Skin epidermis (tissue), 12 donors: ENCODE measurements around the gene PTPRB.

ENCODE experiments used
- H3K27ac ChIP-seq, 21 experiments: fragments of 200-600 bp; sonication (generic) in 11 of 21; one replicate each; pipeline ENCODE4 v1.5.0; 2020; ENCODE audit warnings: mild to moderate bottlenecking in 3 of 21, inconsistent platforms in 2 of 21, moderate library complexity in 2 of 21
- H3K4me3 ChIP-seq, 7 experiments: fragments of 200-600 bp; sonication (generic) in 2 of 7; one replicate each; pipeline ENCODE4 v1.5.0; 2020; ENCODE audit warnings: inconsistent platforms in 2 of 7, mild to moderate bottlenecking in 2 of 7, moderate library complexity in 1 of 7

Gene PTPRB

GRCh38 chr12:70637303-70638085 is at the start of gene PTPRB:
Gene PTPRB, minus strand, starts transcription at chr12:70637429. Its CDS starts 34 bp downstream, at chr12:70637395.
- peak within 1 kb of the TSS in 11 of 21 experiments; percentile 4 to 77 (median 44) for H3K27ac ChIP-seq
- H3K4me3 ChIP-seq, result peak within 1 kb of the TSS in 4 of 7 experiments; percentile 3 to 17 (median 9)

- no peak overlapping the region for H3K27ac ChIP-seq
- no peak overlapping the region for H3K4me3 ChIP-seq
These were observed 49.7 kb upstream of the PTPRB start for GRCh38 chr12:70686907-70687306.

- H3K4me3 ChIP-seq, result no peak overlapping the region
- H3K27ac ChIP-seq, result no peak overlapping the region
These were observed 49.1 kb upstream of the PTPRB start for GRCh38 chr12:70686299-70686698.

DNA sequence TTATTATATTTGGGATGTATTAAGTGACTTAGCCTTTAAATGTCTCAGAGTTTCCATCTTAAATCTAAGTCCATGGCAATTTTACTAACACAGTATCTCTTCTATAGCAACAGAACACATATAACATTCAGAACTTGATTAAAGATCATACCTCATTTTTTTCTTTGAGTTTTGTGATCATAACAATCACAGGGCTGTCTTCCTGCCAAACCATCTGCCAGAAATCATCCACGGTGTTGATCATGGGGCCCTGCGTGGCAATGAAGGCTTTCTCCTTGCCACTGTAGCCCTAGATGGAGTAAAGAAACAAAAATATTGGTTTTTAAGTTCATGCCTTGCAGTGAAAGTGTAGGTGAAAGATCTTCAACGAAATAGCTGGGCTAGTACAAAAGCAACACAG is 46.7 kb upstream of the PTPRB start:
- no peak overlapping the region for H3K4me3 ChIP-seq
- H3K27ac ChIP-seq, result no peak overlapping the region

- Histone ChIP-seq H3K27ac (no peak overlapping the region), H3K4me3 (no peak overlapping the region)
These were observed 34.5 kb upstream of the PTPRB start for GRCh38 chr12:70671698-70672097.

GRCh38 chr12:70670948-70671347 is 33.7 kb upstream of the PTPRB start:
- no peak overlapping the region for H3K4me3 ChIP-seq
- H3K27ac ChIP-seq, result no peak overlapping the region

DNA sequence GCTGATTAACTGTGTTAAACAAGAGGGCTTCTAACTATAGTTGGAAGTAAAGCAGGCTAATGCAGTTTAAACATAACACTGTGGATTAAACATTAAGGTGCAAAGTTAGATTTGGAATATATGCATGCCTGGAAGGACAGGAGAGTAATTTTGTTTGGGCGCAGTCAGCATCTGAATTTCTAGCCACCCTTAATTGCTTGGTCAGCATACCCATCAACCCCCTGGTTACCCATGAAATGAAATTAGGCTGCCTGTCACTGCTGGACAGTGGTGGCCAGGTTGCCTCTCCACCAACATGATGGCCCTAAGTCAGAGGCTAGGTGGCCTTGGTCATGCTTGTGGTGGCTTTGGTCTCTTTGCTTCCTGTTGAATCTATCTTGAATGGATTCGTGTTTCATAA is 30.0 kb upstream of the PTPRB start:
- Histone ChIP-seq H3K27ac (no peak overlapping the region), H3K4me3 (no peak overlapping the region)

- H3K4me3 ChIP-seq, result no peak overlapping the region
These were observed 29.1 kb upstream of the PTPRB start for GRCh38 chr12:70666364-70666763.

DNA sequence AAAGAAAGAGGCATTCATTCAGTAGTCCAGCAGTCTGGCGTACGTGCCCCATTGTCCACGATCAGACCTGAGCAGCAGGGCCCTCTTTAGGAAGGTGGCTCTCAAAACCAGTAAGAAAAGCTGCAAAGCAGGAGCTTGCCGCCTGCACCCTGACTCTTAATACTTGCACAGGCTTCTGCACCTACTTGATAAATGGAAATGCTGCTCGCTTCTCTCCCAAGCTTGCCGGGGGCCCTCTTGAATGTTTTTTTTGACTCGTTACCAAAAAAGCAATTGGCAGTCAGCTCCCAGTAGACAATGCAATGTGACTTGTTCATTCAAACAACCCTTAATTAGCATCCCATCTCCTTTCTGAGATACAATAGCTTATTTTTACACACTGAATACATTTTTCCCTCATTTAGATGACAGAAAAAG is 27.2 kb upstream of the PTPRB start:
- H3K4me3 ChIP-seq, result no peak overlapping the region
- H3K27ac ChIP-seq, result peak overlapping the region in 2 of 21 experiments; percentile 14 to 32

More at GRCh38 chr12:70666364-70666763, 29.1 kb upstream of the PTPRB start:
- no peak overlapping the region for H3K27ac ChIP-seq

DNA sequence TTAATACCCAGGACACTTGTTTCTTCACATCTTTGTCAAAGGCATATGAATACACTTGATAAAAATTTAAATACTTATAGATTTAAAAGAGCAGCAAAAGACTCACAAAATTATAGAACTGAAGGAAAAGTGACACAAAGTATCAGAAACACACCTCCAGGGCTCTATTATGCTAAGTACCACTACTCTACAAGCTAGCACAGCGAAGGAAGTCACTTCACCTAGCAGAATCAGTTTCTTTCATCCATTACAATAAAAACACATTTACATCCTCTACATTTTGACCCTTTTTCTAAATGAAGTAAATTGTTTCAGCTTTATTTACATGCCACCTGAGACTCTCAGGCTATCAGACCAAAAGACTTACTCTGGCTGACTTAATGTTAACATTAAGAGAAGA is 26.6 kb upstream of the PTPRB start:
- peak overlapping the region in 2 of 21 experiments; percentile 14 to 32 for H3K27ac ChIP-seq
- no peak overlapping the region for H3K4me3 ChIP-seq

DNA sequence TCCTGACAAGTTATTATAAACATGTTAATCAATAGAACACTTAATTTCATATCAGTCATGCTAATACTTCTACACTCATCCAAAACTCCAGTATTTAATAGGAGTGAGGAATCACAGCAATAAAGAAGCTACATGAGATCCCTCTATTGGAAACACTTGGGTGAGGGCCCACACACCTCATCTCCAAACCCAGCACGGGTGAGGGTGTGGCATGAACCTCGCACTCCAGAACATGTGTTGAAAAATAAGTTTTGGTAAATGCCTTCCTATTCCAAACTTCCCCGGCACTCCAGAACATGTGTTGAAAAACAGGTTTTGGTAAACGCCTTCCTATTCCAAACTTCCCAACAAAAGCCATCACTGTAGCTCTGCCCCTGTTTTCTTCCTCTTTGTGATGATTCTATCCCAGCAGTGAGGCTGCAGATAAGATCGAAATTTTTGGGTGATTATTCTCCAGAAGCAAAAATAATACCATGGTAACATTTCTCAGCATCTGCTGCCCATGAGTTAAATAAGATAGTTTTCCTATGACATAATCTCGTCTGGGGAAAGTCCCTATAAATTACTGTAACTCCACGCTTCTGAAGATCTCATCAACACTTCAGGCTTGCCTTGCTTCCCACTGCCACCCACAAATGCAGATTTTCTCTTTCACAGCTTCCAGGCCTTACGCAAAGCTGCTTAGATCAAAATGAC is 24.4 kb upstream of the PTPRB start:
- Histone ChIP-seq H3K4me3 (no peak overlapping the region), H3K27ac (peak overlapping the region in 11 of 21 experiments; percentile 7 to 59 (median 37))

- H3K4me3 ChIP-seq, result no peak overlapping the region
- peak overlapping the region in 6 of 21 experiments; percentile 14 to 48 (median 41) for H3K27ac ChIP-seq
These were observed 23.5 kb upstream of the PTPRB start for GRCh38 chr12:70660620-70661219.

GRCh38 chr12:70660002-70660604 is 22.9 kb upstream of the PTPRB start:
- no peak overlapping the region for H3K4me3 ChIP-seq
- peak overlapping the region in 1 of 21 experiments; percentile 34 for H3K27ac ChIP-seq

DNA sequence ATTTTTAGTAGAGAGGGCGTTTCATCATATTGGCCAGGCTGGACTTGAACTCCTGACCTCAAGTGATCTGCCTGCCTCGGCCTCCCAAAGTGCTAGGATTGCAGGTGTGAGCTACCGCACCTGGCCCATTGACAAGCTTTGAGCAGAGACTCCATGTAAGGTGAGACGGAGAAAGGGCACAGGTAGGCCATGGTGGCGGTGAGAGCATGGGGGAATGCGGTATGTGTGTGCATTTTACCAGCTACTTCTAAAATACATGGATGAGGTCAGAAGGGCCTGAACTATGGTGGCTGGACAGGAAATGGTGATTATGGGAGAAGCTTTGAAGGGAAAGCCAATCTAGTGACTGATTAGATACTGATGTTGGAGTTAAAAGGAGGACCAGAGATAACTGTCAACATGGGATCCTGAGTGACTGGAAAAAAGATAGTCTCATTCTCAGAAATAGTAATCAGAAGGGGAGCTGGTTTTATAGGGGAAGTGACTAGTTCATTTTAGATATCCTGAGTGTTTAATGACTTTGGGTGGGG is 21.9 kb upstream of the PTPRB start:
- Histone ChIP-seq H3K27ac (no peak overlapping the region), H3K4me3 (no peak overlapping the region)

GRCh38 chr12:70657616-70658286 is 20.5 kb upstream of the PTPRB start:
- Histone ChIP-seq H3K4me3 (no peak overlapping the region), H3K27ac (no peak overlapping the region)

GRCh38 chr12:70652451-70652850 is 15.2 kb upstream of the PTPRB start:
- Histone ChIP-seq H3K4me3 (no peak overlapping the region), H3K27ac (no peak overlapping the region)

DNA sequence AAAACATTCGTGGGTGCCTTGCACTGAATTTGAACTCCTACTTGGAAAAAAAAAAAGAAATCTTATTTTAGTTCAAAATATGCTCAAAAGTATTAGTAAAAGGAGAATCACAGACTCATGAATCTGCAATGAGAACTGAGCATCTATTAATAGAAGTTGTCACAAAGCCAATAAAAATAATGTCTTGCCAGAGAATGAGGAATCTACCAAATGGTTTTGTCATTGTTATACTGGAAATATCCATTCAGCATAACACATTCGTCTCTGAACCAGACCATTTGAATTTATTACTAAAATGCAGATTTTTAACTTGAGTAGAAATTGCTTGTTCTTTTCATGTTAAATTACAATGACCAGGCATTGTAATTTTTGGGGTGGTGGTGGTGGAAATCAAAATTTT is 11.6 kb upstream of the PTPRB start:
- H3K27ac ChIP-seq, result peak overlapping the region in 1 of 21 experiments; percentile 0
- H3K4me3 ChIP-seq, result no peak overlapping the region

GRCh38 chr12:70648191-70648590 is 11.0 kb upstream of the PTPRB start:
- peak overlapping the region in 3 of 21 experiments; percentile 0 to 8 (median 6) for H3K27ac ChIP-seq
- no peak overlapping the region for H3K4me3 ChIP-seq

DNA sequence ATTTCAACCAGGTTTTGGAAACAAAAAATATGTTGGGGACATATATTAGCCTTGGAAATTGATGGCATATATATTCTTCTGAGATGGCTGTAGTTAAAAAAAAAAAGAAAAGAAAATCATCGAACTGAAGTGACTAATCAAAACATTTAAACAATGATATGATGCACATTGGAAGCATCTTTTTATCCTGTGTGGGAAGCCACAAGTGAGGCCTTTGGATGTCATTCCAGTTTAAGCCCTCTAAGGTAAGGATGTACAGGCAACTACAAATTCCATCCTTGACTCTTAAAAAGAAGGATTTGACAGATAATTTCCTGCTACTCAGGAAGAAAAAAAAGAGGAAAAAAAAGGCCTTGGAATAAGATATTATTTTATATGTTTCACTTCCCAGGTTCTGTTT is 9.6 kb upstream of the PTPRB start:
- Histone ChIP-seq H3K4me3 (no peak overlapping the region), H3K27ac (peak overlapping the region in 3 of 21 experiments; percentile 18 to 70 (median 29))
